ENCODE data around the gene COL5A1.

Gene COL5A1

DNA sequence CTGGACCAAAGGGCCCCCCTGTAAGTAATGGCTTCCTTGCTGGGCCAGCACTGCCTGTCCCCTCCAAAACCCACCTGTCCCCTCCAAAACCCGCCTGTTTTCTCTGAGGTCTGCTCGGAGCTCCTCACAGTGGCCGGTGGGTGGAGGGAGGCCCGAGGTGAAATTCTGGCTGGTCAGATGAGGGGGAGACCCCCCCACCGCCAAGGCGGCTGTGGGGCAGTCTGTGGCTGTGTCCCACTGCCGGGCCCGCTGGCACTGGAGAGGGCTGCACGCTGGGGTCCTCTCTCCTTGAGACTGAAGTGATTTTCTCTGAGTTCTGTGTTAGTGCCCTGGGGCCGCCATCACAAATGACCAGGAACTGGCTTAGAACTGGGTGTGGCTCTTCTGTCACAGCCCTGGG lies 155.3 kb downstream of the COL5A1 start:
- DNase-seq = no peak

DNA sequence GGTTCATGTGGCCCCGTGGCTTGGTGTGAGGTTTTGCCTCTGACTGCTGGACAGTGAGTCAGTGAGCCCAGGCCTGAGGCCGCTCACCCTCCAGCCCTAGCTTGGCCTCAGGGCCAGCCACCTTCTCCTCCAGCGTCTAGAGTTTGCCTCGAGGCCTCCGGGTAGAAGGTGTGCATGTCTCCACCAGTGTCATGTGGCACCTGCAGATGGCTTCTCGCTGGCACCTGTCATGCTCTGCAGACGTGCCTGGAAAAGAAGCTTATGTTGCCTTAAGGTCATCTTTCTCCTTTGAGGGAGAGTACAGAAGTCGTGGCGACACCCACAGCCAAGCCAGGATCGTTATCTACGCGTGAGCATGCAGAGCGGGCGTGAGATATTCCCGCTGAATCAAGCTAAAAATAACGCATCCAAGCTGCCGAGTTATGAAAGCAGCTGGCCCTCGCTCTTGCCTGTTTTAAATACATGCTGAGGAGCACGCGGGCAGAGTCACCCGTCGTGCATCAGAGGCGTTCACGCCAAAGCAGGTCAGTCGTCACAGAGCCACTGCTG lies 159.3 kb downstream of the COL5A1 start:
- DNase-seq = no peak

DNA sequence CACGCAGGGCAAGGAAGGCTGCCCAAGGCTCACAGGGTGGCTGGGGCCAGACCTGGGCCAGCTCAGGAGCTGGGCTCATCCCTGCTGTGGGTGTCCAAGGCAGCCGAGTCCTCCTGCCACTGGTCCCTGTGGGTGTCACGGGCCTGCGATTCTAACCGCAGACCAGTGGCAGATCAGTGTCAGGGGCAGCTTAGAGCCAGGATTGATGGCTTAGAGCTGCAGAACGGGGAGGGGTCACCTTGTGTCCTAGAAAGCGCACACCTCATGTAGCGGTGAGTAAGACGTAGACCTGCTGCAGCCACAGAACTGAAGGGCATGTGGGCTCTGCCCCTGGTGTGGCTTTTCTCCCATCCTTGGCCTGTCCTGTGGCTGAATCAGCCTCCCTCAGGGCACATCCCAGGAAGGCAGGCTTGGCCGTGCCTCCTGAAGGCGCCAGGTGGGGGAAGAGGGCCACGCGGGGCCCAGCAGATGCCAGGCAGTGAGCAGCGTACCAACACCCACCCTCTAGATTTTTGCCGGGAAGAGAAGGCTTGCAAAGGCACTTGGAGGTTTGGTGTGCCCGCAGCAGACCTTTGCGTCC lies 160.7 kb downstream of the COL5A1 start:
- DNase-seq = no peak

DNA sequence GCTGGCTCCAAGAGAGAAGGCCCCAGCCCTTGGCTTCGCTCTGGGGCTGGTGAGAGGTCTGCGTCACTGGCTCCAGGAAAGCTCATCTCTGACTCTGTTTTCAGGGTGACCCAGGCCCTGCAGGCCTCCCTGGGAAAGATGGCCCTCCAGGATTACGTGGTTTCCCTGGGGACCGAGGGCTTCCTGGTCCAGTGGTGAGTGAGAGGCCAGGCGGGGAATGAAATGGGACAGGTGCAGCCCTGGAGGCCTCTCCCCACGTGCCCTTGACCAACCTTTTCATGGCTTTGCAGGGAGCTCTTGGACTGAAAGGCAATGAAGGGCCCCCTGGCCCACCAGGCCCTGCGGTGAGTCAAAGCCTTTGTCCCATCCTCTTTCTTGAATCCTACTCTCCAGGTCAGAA lies 163.3 kb downstream of the COL5A1 start:
- no peak for DNase-seq

DNA sequence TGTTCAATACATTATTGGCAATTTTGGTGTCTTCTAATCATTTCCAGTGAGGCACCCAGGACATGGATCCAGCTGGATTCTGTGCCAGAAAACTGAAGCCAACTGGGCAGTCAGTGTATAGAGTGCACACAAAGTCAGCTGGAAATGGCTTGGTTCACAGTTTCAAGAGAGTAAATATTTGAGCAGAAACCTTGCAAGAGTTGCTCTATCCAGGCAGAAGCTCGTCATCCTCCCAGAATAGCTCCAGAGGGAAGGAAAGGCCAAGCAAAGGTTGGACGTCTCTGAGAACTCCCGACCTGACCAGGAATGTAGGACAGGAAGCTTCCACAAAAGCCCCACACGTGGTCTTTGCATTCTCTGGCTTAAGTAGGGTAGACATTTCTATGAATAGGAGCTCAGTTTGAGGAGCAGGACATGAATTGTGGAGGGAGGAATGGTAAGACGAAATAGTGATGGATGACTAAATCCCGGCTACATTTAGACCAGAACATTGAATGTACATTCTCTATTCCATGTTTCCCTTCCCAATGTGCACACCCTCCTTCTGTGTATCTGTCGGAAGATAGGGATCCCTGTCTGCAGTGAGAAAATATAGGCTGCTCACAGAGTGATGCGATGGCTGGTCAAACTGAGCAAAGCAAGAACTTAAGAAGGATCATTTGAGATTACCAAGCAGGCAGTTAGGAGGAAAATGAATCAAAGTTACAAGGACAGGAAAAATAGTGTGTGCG lies 166.3 kb downstream of the COL5A1 start:
- no peak for DNase-seq

DNA sequence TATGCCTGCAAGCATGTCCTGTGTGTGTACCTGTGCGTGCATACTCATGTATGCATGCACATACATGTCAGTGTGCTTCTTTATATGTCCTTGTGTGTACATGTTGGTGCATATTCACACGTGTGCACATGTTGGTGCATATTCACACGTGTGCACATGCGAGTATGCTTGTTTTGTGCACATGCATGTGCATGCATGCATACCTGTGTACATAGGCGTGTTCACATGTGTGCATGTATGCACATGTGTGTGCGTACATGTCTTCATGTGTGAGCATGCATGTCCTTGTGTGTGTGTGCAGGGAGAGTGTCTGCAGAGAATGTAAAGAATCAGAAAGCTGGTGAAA lies 166.8 kb downstream of the COL5A1 start:
- DNase-seq = no peak

DNA sequence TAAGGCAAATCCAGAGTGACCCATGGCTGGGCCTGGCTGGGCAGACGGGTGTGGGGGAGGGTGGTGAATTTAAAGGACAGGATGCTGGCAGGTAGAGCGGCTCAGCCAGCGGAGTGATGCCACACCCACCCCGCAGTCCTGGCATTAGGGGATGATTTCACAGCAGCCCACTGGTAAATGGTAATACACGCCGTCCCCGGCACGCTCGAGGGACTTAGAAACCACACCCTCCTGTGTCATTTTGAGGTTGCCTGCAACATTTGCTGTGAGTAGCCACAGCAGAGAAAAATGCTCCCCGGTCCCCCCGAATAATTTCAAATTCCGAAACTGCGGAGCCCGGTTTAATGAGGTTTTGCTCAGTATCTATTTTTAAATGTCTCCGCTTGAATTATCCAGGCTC lies 167.7 kb downstream of the COL5A1 start:
- DNase-seq = no peak

DNA sequence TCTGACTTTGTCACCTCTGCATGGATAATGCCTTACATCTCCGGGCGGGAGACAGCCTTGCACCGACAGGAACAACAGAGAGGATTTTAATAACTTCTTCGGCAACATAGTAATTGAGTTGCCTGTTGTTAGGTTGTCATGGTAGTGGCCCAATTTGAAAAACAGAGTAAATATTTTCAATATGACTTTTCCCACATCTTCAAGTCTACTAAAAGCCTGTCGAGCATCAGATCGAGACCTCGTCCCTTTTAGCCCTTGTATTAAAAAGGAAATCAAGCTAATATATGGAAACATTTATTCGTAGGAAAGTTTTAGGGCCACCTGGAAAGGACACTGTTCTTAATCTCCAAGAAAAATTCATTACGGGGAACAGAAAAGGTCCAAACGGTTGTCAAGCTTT lies 168.2 kb downstream of the COL5A1 start:
- no peak for DNase-seq

DNA sequence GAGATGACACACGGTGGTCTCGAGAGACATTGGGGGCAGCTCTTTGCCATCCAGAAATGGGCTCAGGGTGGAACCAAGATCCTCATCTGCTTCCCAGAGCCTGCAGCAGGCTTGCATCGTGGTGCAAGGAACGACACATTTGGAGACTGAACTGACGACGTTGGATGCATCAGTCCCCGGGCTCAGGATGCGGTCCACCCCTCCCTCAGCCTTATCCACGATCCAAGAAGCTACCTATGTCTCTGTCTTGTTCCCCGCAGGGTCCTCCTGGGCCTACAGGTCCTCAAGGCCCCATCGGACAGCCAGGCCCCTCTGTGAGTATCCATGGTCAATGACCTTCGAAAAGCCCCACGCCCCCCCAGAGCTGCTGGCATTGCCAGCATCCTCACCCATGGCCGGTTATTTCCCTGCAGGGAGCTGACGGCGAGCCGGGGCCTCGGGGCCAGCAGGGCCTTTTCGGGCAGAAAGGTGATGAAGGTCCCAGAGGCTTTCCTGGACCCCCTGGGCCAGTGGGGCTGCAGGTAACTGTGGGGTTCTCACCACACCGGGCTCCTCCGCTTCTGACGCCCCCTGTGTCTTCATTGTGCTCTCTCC lies 169.6 kb downstream of the COL5A1 start:
- DNase-seq = no peak

DNA sequence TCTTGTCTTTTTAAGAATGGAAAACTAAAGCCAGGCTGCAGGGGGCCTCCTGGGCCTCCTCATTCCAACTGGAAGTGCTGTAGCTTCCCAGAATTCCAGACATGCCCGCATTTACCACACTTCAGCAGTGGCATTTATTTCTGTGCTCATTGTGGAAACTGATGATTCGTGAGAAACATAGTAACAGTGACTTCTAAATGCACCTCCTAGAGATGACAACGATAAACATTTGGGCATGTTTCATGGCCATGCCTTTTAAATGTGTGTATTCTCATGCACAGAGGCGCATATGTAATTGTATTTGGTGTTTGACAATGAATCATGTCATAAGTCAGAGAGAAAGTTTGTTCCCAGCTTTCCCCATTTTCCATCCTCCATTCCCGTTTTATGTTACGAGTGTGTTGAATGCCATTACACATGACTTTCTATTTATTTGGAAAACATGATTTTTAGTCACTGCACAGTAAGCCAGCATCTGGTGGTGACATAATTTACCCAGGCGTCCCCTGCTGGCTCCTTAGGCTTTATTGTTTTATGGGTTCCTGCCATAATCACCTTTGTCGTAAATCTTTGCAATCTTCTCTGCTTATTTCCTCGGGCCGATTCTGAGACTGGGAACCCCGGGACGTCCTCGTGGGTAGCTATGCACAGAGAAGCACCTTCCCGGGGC lies 170.2 kb downstream of the COL5A1 start:
- no peak for DNase-seq

DNA sequence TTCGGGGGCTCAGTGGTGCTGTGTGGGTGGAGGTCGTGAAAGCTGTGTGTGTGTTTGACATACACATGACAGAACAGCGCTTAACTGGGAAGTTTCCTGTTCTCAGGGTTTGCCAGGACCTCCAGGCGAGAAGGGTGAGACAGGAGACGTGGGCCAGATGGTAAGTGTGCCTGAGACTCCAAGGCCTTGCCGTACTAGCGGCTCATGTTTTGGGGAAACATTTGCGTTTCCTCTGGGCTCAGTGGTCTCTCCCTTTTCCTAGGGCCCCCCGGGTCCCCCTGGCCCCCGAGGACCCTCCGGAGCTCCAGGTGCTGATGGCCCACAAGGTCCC lies 170.7 kb downstream of the COL5A1 start:
- DNase-seq = no peak

DNA sequence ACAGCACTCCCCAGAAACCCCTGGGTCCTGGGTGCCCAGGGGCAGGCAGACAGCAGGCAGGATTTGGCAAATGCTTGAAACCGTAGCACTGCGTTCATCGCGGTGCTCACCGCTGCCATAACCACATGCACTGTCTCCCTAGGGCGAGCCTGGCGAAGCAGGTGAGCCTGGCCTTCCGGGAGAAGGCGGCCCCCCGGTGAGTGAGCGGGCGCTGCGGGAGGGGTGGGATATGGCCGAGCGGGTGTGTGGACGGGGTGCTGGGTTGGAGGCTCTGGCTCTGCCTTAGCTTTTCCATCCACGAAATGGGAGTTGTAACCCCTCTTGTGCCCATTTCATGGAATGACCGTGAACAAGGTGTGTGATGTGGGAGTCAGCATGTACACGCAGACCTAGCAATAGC lies 172.2 kb downstream of the COL5A1 start:
- DNase-seq = no peak

DNA sequence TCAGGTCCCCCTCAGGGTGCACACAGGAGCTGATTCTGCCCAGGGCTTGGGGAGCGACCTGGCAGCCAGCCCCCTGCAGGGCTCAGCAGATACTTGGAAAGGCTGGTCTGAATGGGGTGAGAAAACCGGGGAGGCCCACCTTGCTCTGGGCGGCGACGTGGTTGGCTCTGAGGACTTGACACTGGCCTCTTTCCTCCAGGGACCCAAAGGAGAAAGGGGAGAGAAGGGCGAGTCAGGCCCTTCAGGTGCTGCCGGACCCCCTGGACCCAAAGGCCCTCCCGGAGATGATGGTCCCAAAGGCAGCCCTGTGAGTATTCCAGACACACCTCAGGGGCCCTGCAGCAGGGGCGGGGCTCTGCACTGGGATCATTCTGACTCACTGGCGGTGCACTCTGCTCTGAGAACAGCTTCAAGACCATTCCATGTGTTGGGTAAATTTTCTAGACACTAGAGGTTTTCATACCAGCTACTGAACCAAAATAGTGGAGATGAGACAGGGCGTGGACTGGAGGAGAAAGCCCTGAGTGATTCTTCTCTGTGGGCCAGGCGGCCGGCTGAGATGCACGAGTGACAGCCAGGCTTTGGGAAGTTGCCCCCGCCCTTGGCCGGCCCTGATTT lies 173.1 kb downstream of the COL5A1 start:
- no peak for DNase-seq

DNA sequence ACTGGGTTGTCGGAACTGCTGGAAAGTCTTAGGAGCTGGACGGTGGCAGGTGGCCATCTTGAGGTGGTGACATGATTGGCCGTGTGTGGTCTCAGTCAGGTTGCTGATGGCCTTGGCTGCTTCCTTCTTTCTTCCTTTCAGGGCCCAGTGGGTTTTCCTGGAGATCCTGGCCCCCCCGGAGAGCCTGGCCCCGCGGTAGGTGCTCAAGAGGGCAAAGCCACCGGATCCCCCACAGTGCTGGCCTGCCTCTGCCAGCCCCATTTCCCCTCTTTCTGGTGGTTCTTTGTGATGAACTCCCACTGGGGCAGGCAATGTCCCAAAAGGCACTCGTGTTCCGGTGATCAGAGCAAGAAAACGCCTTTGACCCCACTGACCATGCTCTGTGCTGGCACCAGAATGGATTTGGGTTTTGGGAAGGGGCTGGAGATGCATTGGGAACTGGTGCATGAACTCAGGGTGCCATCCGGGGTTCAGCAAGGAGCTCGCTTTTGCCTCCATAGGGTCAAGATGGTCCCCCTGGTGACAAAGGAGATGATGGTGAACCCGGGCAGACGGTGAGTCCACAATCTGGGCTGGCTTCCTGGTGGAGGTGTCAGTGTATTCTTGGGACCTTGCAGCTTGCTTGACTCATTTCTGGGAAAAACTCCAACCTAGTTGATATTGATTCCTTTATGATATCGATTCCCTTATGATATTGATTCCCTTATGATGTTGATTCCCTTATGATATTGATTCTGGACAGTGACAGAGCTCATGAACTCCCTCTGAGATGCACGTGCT lies 174.0 kb downstream of the COL5A1 start:
- no peak for DNase-seq

DNA sequence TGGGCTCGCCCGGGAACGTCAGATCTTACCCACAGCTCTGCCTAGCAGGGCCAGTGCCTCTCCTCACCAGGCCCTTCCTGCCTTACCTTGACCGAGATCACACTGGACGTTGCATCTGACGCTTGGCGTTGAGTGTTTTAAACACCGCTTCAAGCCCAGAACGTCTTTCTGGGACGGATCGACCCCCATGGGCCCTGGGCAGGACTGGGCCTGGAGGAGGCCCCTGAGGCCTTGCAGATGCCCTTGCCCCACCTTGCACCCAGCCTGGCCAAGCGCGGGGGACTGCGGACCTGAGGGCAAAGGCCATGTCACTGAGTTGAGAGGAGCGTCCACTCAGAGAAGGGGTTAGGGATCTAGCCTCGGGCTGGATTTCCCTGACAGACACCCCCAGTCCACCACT lies 174.7 kb downstream of the COL5A1 start:
- DNase-seq = no peak

DNA sequence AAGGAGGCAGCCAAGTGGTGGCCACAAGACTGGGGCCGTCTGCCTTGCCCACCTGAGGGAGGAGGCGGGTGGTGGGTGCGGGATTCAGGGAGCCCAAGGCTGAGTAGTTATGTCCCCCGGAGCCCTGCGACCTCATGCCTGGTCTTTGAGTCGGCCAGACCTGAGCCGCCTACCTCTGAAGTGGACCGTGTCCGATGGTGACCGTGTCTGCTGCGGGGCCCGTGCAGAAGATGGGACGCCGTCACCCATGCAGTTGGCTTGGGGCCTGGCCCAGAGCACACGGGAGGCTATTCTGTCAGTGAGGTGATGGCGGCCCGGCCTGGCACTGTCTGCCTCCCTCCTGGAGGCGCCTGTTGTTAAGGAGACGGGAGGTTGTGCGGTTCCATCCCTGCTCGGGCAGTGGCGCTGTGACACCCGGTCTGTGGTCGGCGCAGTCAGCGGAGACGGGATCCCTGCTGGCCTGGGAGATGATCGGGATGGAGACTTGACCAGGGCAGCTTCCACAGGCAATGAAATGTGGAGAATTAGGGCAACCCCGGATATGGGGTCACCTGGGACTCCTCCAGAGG lies 176.5 kb downstream of the COL5A1 start:
- DNase-seq = no peak

DNA sequence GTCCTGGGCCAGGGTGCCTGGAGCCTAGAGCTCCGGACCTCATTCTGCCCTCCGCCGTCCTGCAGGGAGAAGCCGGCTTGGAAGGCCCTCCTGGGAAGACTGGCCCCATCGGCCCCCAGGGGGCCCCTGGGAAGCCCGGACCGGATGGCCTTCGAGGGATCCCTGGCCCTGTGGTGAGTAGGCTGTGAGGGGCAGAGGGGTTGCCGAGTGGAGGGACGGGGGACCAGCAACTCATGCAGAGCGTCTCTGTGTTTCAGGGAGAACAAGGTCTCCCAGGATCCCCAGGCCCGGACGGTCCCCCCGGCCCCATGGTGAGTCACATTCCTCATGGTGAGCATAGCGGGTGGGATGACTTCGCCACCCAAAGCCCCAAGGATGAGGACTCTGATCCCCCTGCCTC lies 177.0 kb downstream of the COL5A1 start:
- no peak for DNase-seq

DNA sequence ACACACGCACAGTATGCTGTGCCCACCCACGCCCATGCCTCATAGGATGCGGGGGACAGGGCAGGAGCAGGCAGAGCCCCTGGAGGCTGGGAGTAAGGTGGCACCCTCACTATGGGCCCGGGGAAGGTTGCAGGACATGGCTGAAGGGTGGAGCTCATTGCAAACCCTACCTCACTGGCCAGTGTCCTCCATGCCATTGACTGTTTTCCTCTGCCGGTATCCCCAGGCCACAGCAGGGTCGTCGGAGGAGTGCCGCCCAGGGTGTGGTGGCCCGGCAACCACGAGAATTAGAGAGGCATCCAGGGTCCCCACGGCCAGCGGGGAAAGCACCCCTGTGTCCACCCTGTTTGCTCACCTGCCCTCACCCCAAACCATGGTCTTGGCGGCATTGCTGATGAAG lies 179.3 kb downstream of the COL5A1 start:
- DNase-seq = no peak

DNA sequence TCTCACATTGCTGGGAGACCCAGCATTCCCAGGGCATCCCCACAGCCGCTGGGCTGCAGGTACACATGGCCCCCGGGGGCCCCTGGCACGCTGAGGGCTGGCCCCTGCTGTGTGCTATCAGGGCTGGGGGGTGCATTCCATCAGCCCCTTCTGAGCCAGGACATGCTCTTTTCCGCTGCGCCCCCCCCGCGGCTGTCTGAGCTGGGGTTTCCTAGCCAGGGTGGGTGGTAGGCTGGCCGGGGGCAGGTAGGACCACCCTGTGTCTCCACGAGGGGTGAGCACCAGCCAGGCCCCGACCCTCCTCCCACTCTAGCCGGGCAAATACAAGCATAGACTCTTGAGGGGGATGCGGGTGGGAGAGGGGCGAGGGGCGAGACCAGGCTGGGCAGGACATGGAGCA lies 180.9 kb downstream of the COL5A1 start:
- DNase-seq = no peak

DNA sequence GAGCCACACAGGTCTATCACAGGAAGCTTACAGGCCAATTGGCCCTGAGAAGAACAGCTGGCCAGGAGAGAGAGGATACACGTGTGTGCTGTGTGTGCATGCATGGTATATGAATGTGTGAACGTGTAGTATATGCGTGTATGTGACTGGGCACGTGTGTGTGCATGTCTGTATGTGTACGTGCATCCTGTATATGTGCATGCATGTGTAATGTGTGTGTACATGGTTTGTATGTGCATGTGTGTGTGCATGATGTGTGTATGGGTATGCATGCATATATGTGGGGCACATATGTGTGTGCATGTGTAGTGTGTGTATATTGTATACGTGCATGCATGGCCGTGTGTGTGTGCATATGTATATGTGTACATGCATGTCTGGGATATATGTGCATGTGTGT lies 182.0 kb downstream of the COL5A1 start:
- DNase-seq = no peak

DNA sequence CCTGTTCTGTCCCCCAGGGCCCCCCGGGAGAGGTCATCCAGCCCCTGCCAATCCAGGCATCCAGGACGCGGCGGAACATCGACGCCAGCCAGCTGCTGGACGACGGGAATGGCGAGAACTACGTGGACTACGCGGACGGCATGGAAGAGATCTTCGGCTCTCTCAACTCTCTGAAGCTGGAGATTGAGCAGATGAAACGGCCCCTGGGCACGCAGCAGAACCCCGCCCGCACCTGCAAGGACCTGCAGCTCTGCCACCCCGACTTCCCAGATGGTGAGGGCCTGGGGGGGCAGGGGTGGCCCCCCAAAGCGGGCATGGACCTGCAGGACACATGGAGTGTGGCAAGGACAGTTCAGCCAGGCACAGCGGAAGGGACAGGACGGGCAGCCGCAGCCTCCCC lies 183.0 kb downstream of the COL5A1 start:
- DNase-seq = no peak

DNA sequence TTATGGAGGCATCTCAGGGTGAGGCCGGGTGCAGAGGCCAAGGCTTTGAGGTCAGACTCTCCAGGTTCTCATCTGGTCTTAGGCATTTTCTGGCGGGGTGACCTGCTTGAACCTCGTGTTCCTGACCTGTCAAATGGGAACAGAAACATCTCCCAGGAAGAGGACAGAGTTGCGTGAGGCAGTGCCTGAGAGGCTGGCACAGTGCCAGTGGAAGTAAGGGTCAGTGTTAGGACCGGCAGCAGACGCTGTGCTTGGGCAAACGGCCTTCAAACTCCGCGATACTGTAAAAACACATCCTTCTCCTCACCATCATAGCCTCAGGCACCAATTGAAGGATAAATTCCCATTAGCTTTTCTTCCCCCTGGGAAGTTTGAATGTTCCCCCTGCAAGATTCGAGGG lies 183.4 kb downstream of the COL5A1 start:
- no peak for DNase-seq
